ENCODE results near the gene LRRFIP2.
"Not testable (repeated sequence)": the region's sequence is repeated elsewhere in the genome, so short reads cannot be mapped to it uniquely, and the experiment has no call there.

The LRRFIP2 gene

DNA sequence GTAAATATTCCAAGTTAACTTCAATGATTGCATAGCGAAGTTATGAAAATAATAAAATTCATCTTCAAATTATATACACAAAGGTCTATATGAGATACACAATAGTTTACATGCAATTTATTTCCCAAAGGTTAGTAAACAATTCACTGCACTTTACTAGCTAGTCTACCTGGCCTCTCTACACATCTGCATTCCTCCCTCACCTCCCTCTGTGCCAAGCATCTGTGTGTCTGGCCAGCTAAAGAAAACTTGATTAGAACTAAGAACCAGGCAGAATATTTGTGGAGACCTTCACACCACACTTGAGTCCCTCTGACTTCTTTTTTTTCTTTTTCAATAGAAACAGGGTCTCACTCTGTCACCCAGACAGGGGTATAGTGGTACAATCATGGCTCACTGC, 61.4 kb downstream of the LRRFIP2 start:
- DNase-seq = no peak

DNA sequence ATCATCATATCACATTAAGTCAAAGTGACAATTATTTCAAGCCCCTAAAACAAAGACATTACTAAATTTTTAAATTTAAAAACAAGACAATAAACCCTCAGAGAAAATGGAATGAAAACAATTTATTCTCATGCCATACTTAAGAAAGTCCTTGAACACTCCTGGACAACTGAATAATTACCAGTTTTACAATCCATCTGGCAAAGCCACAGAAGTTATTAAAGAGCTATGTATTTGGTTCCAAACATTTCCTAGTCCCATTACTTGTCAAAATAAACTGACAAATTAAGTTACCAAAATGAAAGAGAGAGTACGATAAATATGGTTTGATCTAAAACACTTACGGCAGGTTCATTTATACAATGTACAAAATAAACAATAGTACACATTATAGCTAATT, 63.2 kb downstream of the LRRFIP2 start:
- DNase-seq = no peak

DNA sequence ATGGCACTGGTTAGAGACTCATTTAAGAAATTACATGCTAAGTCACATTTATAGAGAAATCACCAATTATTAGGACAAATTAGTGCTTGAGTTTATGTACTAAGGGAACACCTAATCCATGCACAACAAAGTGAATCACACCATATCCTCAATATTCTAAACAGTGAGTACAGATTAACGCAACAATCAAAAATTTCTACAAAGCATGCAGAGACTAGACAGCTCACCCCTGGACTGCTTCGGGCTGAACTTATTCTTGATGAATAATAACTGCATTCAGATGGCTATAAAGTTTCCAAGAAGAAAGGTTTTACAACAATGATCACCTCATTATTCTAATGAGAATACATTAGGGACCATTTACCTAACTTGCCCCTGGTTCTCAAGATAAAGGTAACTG, 66.5 kb downstream of the LRRFIP2 start:
- no peak for DNase-seq

DNA sequence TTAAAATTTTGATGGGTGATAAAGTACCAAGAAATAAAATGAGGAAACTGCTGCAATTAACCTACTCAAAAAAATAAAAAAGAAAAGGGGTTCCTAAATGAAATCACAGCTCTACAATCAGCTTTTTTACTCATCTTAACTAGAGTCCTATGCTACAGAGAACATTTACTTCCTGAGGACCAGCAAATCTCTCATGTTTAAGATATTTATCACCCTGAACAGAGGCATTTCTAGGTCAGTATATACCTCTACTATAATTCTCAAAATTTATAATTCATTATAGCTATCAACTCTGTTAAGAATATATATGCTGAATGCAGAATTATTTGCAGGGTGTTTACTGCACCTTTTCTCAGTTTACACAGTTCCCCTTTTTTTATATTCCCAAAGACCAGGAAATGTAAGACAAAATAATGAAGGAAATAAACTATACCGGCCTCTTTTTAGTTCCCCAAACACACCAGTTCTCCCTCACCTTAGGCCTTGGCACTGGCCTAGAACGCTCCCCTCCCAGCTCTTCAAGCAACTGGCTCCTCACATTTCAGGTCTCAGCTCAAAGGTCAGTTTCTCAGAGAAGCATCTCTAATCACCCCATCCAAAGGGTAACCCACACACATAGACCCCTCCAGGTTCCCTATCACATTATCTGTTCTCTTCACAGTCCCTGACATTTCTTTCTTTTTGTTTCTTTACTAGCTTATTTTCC, 71.1 kb downstream of the LRRFIP2 start:
- DNase-seq = no peak

DNA sequence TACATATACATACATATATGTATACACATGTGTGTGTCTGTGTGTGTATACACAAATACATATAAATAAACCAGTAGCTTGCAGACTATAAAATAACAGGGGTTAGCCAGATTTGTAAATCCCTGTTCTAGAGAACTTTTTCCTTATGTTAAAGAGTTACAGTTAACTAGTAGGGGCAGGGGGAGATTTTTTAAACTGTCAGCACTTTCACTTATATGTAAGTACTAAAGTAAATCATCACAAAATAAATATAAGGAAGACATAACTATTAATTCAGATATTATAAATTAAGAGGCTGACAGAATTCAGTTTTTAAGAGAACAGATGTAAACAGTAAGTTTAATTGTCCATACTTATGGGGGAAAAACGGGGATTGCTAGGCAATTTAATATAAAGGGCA, 74.0 kb downstream of the LRRFIP2 start:
- no peak for DNase-seq

DNA sequence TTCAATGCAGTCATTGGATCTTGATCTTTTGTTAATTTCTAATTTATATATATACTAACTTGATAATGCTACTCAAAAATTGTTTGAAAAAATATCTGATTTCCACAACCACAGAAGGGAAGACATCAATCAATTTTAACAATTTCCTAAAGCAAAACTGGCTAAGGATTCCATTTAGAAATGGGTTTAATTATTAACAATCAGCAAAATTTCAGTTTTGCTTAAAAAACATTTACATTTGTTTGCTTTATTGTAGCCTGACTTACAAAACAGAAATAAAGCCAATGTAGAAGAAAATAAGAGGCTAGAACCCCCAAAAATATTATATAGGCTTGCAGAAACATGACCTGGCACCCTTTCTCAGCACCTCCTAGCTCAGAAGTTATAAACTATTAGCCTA, 74.9 kb downstream of the LRRFIP2 start:
- DNase-seq = no peak

DNA sequence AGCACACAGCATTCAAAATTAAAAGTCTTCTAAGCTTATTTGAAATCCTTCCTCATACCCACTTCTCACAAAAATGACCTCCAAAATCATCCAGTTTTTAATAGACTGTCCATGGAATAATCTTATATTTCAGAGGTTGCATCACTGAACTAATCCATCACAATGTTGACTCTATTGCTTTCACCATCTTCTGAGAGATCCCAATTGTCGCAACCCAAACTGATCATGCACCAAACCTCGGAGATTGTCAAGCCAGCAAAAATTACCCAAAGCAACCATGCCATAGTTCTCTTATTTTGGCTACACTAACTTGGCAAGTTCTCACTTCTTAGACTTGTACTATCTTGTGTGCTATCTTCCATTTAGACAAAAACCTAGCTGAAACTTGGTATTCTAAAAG, 75.5 kb downstream of the LRRFIP2 start:
- no peak for DNase-seq

DNA sequence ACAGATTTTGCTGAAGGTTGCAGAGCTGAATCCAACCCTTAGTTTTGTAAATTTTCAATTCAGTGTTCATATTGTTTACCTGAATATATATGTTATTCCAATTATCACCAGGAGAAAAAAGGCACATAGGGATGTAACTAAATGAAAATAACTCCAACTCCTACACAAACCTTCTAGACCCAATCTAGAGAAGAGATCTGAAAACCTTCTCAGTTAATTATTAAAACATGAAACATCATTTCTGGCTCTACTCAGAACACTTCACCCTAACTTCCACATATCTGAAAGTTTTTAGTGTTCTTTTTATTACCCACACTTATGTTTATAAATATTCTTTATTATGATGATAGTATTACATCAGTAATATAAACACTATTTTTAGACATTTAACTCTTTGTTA, 76.6 kb downstream of the LRRFIP2 start:
- DNase-seq = no peak

DNA sequence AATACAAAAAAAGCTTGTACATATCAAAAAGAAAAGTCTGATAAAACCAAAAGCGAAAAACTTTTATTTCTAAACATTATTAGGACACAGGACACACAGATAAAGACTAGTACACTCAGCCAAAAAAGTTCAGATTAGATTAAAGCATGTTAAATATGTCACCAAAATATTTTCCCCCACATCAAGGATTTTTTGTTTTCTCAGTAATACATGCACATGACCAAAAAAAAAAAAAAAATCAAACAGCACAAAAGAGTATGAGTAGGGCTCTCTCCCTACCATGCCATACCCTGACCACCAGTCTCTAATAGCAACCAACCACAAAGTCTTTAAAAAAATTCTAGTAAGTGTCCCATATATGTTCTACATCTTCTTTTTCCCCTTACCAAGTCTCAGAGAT, 77.4 kb downstream of the LRRFIP2 start:
- DNase-seq = no peak

DNA sequence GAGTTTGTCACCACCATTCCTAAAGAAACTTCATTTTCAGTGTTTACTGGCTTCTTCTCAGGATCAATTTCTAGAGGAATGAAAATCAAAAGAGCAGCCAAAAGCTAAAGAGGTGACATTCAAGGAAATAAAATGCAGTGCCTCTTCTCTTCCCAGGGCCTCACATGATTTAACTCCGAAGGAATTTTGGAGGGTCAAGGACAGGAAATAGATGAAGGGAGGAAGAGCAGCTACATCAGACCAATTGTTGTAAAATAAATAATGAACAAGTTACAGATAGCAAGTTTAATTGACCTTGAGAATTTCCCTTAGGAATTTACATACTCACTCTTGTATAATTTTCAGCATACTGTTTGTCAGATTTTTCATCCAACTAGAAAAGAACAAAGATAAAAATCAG, 78.1 kb downstream of the LRRFIP2 start:
- DNase-seq = no peak

DNA sequence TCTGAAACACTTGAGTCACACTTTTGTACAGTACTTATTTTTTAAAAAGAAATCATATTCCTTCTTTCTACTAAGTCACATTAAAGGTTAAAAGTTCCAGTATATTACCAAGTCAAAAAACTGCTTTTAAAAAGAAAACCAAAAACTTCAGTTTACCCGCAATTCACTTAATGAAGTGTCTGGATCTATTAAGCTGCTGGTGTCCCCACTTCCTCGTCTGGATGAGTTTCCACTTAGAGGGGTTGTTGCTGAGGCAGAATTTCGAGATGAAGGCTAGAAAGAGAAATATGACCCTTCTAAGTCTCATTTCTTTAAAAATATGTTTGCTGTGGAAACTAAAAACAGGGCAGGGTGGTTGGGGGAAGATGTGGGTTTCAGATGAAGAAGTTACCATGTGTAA, 79.7 kb downstream of the LRRFIP2 start:
- DNase-seq = no peak

DNA sequence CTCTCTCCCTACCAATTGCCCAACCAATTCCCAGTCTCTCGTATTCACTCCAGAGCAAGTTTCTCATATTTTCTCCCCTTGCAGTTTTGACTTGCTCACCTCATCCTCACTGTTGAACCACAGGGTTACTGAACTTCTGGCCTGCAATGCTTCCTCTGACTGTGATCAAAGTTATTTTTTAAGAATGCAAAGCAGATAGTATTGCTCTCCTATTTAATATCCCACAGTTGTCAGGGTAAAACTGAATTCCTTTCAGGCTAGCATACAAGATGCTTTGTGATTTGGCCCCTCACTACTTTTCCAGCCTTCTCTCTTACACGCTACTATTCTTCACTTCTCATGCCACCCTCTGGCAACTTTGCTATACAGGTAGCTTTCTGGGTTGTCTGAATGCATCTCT, 80.9 kb downstream of the LRRFIP2 start:
- DNase-seq = no peak

DNA sequence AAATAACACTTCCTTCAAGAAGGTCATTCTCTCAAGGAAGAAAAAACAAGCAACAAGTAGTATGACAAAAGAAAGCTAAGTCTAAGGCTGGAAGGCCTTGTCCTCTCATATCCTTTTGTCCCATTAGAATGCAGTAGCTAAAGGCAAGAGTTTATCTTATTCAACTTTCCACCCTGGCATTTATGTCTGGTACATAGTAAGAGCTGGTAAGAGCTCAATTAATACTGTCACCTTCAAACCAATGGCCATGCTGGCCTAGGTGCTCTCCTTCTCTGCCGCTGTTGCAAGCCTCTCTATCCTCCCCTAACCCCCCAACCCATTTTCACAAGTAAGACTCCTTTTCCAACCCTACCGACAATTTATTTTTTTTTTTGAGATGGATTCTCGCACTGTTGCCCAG, 81.9 kb downstream of the LRRFIP2 start:
- no peak for DNase-seq

DNA sequence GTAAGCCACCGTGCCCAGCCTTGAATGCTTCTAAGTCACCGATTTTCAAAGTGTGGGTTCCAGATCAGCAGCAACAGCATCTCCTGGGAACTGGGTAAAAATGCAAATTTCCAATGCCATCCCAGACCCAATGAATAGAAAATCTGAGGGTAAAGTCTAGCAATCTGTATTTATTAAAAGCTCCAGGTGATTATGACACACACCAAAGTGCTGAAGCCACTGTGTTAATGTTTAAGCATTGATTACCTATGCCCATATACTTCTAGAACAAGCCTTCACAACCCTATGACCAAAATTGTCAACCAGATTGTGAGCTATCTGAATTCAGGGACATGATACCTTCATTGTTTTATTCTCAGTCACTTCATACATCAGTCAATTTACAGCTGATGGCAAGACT, 86.5 kb downstream of the LRRFIP2 start:
- no peak for DNase-seq

DNA sequence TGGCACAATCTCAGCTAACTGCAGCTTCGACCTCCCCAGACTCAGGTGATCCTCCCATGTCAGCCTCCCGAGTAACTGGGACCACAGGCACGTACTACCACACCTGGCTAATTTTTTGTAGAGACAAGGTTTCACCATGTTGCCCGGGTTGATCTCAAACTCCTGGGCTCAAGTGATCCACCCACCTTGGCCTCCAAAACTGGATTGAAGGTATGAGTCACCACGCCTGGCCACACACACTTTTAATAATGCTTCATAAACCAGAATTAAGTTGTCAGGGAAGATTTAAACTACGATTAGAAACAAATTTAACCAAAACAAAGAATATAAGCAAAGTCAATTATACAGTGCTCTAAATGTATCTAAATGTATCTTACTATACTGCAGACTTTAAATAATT, 87.5 kb downstream of the LRRFIP2 start:
- DNase-seq = no peak

DNA sequence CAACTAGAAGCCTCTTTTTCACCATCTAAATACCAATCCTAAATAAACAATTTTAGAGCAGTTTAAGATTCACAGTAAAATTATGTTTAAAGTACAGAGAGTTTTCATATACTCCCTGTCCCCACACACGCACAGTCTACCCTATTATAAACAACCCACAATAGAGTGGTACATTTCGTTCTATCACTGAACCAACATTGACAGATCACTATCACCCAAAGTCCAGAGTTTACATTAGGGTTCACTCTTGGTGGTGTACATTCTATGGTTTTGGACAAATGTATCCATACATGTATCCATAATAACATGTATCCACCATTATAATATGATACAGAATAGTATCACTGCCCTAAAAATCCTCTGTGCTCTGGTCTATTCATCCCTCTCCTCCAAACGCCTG, 92.1 kb downstream of the LRRFIP2 start:
- no peak for DNase-seq

DNA sequence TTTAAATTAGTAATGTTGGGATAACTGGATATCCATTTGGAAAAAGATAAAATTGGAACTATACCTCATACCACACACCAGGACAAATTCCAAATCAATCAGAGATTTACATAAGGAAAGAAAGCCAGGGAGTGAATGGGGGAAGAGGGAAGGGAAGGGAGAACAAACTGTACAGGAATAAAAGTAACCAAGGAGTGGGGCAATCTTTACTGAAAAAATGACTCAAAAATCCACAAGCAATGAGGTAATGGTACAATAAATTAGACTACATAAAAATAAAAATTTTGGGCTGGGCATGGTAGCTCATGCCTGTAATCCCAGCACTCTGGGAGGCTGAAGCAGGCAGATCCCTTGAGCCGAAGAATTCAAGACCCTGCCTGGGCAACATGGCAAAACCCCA, 98.4 kb downstream of the LRRFIP2 start:
- no peak for DNase-seq

DNA sequence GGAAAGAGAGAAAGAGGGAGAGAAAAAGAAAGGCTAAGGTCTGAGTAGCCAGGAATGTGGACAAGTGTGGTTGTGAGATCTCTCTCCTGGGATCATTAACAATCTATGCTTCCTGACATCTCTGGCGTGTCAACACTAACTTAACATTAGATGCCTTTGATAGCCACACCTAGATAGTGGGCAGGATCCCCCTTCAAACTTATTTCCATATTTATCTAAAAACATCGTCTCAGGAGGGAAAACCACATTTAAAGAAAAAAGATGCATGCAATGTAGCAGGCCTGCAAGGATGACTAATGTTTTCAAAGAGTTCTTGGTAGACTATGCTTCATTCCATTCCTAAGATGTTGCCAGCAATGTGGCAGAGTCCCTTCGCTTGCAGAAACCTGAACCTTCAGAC, 100.2 kb downstream of the LRRFIP2 start:
- no peak for DNase-seq

DNA sequence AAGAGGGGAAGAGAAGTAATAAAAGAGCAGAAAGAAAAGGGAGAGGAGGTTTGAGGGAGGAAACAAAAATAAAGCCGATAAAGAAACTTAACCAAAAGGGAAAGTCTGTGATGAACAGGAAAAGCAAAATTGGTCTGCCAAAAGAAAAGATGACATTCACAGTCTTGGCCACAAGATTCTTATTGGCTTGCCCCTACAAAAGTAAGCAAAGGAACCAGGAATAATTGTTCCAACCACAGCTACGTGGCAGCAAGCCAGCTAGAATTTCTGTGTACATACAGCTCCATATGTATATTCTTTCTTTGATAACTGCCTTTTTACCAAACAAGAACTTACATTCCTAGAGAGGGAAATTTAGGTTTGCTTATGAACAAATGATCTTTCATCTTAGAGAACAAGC, 101.5 kb downstream of the LRRFIP2 start:
- peak; percentile 41 for DNase-seq

DNA sequence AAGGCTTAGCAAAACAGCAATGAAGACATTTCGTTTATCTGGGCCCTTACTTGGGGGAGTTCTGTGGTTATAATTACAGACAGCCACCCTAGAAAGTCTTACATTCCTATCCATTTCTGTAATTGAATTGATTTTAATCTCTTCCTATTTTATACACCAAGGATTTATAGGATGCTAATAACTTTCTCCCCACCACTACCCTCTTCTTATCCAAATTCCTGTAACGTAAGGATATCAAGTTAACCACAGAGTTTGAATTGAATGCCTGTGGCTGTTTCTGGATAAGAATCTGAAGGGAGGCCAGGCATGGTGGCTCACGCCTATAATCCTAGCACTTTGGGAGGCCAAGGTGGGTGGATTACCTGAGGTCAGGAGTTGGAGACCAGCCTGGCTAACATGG, 102.5 kb downstream of the LRRFIP2 start:
- no peak for DNase-seq

DNA sequence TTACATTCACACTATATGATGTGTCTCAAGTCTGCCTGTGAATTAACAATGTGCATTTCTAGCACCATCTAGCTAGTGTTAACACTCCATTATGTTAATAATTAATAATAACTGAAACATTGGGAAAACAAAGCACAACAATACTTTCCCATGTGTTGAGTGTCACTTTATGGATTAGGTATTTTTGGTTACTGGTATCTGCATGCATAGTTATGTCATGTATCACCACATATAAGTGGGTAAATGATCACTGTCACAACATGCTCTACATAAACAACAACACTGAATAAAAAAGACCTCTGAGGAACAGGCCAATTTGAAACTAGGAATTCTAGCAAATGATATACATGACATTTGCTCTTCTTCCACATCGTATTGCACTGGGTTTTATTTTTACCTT, 106.4 kb downstream of the LRRFIP2 start:
- DNase-seq = no peak

DNA sequence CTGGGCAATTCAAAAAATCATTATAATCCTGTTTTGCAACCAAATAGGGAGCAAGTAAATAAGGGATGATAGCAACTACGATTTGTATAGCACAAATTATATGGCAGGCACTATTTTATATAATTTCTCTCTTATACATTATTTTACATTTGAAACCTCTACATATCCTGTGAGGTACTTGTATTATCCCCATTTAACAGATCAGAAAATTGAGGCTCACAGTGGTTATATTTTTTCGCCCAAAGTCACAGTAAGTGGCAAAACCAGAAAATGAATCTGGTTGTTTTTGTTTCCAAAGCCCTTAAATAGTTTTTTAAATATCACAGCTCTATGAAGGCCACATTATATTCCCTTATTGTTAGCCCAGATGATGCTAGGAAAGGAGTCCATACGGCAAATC, 106.8 kb downstream of the LRRFIP2 start:
- no peak for DNase-seq

DNA sequence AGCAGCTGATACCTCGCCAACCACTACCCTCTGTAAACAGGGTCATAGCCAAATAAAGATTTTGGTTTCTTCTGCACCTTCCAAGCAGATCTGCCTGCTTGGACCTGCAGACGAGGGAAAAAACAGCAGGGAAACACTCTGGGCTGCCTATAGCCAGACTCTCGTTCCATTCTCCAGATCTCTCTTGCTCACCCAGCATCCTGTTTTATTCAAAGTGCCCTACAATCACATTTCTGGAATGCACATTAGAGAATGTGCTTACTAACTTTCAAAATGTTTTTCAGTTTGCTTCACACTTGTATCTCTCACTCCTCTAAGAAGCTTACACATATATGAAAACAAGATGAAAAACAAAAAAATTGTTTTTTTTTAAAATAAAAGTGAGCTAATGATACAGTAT, 109.6 kb downstream of the LRRFIP2 start:
- DNase-seq = no peak

DNA sequence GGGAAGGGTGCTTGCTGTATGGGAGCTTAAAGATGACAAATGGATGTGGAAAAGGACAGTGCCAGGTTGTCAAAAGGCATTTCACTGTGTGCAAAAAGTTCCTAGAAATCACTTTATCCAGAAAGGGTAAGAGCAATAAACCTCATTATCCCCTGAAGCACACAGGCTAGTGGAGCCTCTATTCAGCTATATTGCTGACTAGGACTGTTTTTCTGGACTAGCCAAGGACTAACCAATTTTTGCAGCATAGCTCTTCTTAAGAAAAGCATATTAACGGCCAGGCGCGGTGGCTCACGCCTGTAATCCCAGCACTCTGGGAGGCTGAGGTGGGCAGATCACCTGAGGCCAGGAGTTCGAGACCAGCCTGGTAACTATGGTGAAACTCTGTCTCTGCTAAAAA, 116.3 kb downstream of the LRRFIP2 start:
- DNase-seq = no peak

DNA sequence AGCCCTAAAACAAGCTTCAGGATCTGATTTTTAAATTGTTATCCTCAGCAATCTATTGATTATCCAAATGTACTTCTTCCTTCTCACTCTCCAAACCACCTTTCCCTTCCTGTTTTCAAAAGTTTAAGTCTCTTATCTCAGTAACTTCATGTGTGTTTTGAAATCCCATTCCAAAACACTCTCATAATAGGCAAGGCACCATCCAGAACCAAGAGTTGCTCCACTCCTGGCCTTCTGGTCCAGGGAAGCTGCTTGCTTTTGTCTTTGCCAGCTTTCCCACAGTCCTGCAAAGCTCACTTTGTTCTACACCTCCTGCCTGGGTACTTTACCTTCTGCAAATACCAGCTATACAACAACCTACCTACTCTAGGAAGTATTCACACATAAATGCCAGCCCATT, 117.6 kb downstream of the LRRFIP2 start:
- DNase-seq = no peak

DNA sequence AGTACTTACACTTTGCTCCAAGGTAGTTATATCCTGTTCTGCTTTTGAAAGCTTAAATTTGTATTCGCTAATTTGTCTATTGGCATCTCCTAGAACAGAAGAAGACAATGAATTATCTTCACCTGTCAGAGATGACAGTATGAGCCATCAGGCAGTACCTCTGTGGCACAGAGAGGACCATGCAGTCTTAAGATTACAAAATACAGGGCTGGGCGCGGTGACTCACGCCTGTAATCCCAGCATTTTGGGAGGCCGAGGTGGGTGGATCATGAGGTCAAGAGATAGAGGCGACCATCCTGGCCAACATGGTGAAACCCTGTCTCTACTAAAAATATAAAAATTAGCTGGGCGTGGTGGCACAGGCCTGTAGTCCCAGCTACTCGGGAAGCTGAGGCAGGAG, 119.3 kb downstream of the LRRFIP2 start:
- DNase-seq = not testable (repeated sequence)
